SK-N-SH treated with all-trans-retinoic acid at 6 μM for 48 hours (cell line): ENCODE measurements around the gene RIPOR2.

Experiments used
- CREB5 ChIP-seq: fragments of 250-450 bp; sonication (Bioruptor Pico); IDR thresholded peaks from 2 replicates; pipeline ENCODE4 v1.5.1; 2020; ENCODE audit warnings: low read depth, mild to moderate bottlenecking, moderate library complexity
- CSDC2 ChIP-seq: fragments of 250-450 bp; sonication (Bioruptor Pico); IDR thresholded peaks from 2 replicates; pipeline ENCODE4 v1.5.0; 2020; ENCODE audit warnings: mild to moderate bottlenecking, moderate library complexity
- ESRRG ChIP-seq: fragments of 250-450 bp; sonication (Bioruptor Pico); IDR thresholded peaks from 2 replicates; pipeline ENCODE4 v1.6.1; 2021; ENCODE audit warnings: mild to moderate bottlenecking
- GLIS3 ChIP-seq: fragments of 250-450 bp; sonication (Bioruptor Pico); IDR thresholded peaks from 2 replicates; pipeline ENCODE4 v1.5.0; 2020; ENCODE audit warnings: mild to moderate bottlenecking, moderate library complexity
- POU6F1 ChIP-seq: fragments of 250-450 bp; sonication (Bioruptor Pico); IDR thresholded peaks from 2 replicates; pipeline ENCODE4 v1.8.0; 2021; ENCODE audit warnings: low read depth, mild to moderate bottlenecking, moderate library complexity, borderline replicate concordance
- PPARA ChIP-seq: fragments of 250-450 bp; sonication (Bioruptor Pico); IDR thresholded peaks from 2 replicates; pipeline ENCODE4 v1.5.0; 2020; ENCODE audit warnings: mild to moderate bottlenecking, borderline replicate concordance
- RARB ChIP-seq: fragments of 250-450 bp; sonication (Bioruptor Pico); IDR thresholded peaks from 2 replicates; pipeline ENCODE4 v1.8.0; 2021; ENCODE audit warnings: mild to moderate bottlenecking, moderate library complexity
- SNAI2 ChIP-seq: fragments of 250-450 bp; sonication (Bioruptor Pico); IDR thresholded peaks from 2 replicates; pipeline ENCODE4 v1.5.0; 2020; ENCODE audit warnings: mild to moderate bottlenecking, moderate library complexity
- TOX ChIP-seq: fragments of 250-450 bp; sonication (Bioruptor Pico); IDR thresholded peaks from 2 replicates; pipeline ENCODE4 v1.8.0; 2021; ENCODE audit warnings: mild to moderate bottlenecking, moderate library complexity, borderline replicate concordance
- ZFP30 ChIP-seq: fragments of 450-650 bp; formaldehyde crosslinking; IDR thresholded peaks from 2 replicates; pipeline ENCODE4 v1.5.0; 2022; ENCODE audit warnings: mild to moderate bottlenecking, moderate library complexity
- ZNF70 ChIP-seq: fragments of 450-650 bp; formaldehyde crosslinking; IDR thresholded peaks from 2 replicates; pipeline ENCODE4 v1.5.0; 2020; ENCODE audit warnings: mild to moderate bottlenecking, moderate library complexity
- ZNF8 ChIP-seq: fragments of 450-650 bp; formaldehyde crosslinking; IDR thresholded peaks from 2 replicates; pipeline ENCODE4 v1.5.0; 2020; ENCODE audit warnings: mild to moderate bottlenecking, moderate library complexity
- TF ChIP-seq, protein P1 (sequence below): fragments of 250-450 bp; sonication (Bioruptor Pico); IDR thresholded peaks from 2 replicates; pipeline ENCODE4 v1.8.0; 2020; ENCODE audit warnings: mild to moderate bottlenecking, moderate library complexity, borderline replicate concordance

DNA sequence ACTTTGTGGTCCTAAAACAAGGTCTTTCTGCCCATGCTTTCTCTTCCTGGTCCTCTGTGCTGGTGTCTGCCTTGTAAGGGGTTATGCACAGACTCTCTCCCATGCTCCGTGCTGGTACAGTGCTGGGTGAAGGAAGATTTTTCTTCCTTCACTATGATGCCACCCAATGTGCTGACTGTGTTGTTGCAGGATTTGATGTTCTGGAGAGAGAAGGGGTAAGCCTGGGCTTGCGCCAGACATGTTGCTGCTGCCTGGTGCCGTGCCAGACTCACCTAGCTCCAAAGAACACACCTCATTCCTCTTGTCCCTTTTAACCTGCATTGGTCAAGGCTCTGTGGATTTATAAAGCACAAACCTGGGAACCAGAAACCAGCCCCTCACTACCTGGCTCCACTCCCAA is 108.6 kb downstream of the RIPOR2 start:
- TF ChIP-seq, protein P1, sequence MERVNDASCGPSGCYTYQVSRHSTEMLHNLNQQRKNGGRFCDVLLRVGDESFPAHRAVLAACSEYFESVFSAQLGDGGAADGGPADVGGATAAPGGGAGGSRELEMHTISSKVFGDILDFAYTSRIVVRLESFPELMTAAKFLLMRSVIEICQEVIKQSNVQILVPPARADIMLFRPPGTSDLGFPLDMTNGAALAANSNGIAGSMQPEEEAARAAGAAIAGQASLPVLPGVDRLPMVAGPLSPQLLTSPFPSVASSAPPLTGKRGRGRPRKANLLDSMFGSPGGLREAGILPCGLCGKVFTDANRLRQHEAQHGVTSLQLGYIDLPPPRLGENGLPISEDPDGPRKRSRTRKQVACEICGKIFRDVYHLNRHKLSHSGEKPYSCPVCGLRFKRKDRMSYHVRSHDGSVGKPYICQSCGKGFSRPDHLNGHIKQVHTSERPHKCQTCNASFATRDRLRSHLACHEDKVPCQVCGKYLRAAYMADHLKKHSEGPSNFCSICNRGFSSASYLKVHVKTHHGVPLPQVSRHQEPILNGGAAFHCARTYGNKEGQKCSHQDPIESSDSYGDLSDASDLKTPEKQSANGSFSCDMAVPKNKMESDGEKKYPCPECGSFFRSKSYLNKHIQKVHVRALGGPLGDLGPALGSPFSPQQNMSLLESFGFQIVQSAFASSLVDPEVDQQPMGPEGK (CRISPR knock-in tag), result no peak
- TF ChIP-seq PPARA (no peak), ESRRG (CRISPR knock-in tag) (no peak), CREB5 (no peak), ZFP30 (no peak), CSDC2 (CRISPR knock-in tag) (no peak), ZNF8 (no peak), POU6F1 (CRISPR knock-in tag) (no peak), RARB (no peak), GLIS3 (CRISPR knock-in tag) (no peak), TOX (no peak), SNAI2 (CRISPR knock-in tag) (no peak), ZNF70 (CRISPR knock-in tag) (no peak)
